AML-193 (cell line): ENCODE results near the gene TNFRSF12A.

Experiments used
- DNase-seq, 2 experiments: peaks; one replicate each; lab custom pipeline; 2025; lab: John Stamatoyannopoulos, UW

Gene TNFRSF12A

DNA sequence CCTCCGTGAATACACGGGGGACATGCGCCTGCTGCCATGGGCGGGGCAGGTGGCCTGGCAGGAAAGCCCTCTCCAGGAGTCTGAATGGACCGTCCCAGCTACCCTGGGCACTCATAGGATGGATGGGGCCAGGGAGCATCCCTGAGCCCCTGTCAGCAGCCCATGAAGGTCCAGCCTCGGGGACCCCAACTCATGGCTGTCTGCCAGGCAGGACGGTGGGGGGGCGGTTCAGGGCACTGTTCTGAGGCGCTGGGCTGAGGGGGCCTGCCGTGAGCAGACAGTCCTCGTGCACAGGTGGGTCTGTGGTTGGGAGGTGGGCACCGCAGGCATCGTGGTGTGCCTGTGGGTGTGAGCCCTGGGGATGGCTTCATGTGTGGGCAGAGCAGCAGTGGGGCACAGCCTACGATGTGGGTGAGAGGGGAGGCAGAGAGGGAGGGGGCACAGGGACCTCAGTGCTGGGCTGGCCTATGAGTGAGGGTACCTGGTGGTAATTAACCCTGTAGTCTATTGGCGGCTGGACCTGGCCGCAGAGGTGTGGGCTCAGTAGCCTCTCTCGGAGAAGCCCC is 33.5 kb upstream of the TNFRSF12A start:
- no peak for DNase-seq

DNA sequence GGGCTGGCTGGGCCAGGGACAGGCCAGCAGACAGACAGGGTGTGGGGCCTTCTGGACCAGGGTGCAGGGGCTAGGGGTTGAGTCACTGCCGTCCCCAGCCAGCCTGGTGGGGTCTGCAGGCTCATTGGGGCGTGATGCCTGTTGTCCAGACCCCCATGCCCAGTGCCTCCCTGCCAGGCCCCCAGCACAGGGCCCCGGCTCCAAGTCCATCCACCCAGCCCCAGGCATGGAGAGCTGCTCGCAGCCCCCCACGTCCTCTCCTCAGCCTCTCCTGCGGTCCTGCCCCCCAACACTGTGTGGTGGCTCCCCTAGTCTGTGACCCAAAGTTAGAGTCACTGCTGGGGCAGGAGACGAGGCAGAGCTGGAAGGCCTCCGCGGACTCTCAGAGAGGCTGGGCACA is 32.9 kb upstream of the TNFRSF12A start:
- no peak for DNase-seq

- DNase-seq: no peak
Observed at GRCh38 chr16:2987833-2988232, 32.3 kb upstream of the TNFRSF12A start.

DNA sequence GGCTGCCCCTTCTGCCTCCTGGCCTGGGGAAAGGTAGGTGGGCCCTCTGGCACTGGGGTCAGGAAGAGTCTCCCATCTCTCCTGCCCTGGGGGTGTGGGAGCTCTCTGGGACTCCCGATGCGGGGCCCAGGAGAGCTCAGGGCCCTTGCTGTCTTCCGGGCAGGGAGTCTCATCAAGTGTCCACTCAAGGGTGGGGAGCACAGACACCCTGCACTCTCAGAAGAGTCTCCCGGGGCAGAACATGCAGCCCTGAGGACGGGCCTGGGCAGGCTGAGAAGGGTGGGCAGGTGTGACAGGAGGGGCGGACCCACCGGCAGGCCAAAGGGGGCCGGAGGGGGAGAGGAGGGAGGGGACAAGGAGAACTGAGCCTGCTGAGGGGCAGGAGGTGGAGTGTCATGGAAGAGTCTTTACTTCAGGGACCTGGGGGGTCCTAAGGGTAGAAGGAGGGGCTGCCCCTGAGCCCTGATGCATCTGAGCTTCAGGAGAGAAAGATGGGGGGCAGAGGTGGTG is 31.5 kb upstream of the TNFRSF12A start:
- no peak for DNase-seq

GRCh38 chr16:2990891-2991290 is 29.3 kb upstream of the TNFRSF12A start:
- DNase-seq: no peak

GRCh38 chr16:2991566-2992261 is 28.5 kb upstream of the TNFRSF12A start:
- no peak for DNase-seq

- no peak for DNase-seq
Observed at GRCh38 chr16:2992383-2993081, 27.6 kb upstream of the TNFRSF12A start.

DNA sequence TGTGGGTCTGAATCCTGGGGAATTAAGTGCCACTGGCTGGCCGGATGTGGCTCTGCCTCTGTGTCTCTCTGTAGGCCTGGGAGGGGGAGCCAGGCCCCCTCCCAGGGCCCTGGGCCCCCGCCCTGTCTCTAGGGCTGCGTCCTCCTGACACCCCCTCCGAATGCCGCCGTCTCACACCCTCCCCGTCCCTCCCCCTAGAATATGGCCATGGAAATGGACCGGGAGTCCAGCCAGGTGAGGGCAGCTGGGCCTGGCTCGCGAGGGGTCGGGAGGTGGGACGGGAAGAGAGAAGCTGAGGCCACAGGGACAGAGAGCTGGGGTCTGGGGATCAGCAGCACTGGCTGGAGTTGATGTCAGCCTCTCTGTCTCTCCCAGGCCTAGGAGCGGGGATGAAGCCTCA is 23.9 kb upstream of the TNFRSF12A start:
- DNase-seq: no peak

GRCh38 chr16:2999929-3000328 is 20.2 kb upstream of the TNFRSF12A start:
- no peak for DNase-seq

DNA sequence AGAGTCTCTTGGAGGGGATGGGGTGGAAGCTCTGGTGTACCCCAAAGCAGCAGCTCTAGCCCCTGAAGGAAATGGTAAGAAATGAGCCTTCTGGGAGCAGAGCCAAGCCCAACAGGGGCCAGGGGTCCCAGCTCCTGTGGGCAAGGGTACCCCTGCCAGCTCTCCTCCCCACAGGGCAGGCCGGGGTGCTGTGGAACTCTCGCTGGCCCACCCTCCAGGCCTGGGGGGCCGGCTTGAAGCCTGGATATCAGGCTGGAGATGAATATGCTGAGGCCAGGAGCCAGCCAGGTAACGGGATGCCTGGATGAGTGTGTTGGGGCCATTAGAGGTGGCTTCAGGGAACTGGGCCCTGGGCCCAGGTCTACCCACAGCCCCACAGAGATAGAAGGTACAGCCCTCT is 19.6 kb upstream of the TNFRSF12A start:
- DNase-seq: no peak

DNA sequence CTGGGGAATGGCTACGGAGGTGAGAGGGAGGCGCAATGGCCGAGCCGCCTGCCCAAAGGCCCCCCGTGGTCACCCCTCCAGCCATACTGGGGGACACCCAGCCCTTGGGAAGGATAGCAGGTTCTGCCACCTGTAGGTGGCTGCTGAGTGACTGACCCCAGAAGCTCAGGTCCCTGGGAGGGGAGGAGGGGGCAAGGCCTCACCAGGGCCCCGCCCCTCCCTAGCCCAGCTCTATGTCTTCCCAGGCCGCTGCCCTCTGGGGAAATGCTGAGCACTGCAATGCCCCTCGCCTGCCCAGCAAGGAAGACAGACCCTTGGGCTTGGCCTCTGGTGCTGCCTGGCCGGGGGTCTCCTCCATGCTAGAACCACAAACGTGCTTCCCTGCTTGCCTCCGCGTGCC is 18.9 kb upstream of the TNFRSF12A start:
- no peak for DNase-seq

GRCh38 chr16:3003582-3004270 is 16.4 kb upstream of the TNFRSF12A start:
- peak; percentile 96 to 97 for DNase-seq

GRCh38 chr16:3004319-3004718 is 15.8 kb upstream of the TNFRSF12A start:
- no peak for DNase-seq

GRCh38 chr16:3004781-3005284 is 15.3 kb upstream of the TNFRSF12A start:
- DNase-seq: peak; percentile 25 to 40

DNA sequence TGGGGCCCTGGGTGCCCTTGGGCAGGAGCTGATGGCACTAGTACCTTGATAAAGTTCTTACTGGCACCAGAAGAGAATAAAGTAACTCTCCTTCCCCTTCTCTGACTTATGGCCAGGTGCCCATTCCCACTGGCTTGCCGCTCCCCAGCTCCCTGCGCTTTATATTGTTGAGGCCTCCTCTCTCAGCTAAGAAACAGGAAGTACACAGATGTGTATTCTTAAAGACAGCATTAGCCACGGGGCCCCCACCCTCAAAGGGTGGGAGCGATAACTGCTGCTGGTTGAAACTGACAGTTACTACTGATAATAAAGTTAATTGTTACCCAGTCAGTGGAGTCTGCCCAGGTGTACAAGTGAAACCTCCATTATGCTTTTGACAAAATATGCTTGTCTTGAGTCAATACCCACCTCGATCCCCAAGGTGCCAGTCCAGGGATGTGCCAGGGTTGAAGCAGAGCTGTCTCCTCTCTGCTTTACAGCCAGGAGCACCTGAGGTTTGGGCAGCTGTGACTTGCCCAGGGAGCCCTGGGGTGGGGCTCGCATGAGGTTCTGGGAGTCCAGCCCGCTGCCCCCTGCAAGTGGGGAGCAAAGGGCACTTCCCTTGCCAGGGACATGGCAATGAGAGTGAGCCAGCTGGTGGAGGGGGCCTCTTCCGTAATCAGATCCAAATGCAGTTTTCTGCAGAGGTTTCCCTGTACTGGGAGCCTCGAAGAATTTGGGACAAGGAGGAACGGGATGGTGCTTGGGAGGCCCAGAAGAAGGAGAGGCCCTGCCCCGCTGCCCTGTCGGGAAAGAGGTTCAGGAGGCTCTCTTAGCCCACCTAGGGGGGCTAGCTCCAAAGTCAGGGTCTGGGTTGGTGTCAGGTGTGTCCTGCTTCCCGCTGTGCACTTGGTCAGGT is 12.9 kb upstream of the TNFRSF12A start:
- DNase-seq: peak; percentile 41 to 58

- DNase-seq: peak; percentile 58 to 77
Observed at GRCh38 chr16:3007957-3008689, 12.0 kb upstream of the TNFRSF12A start.

- DNase-seq: no peak
Observed at GRCh38 chr16:3008690-3009037, 11.5 kb upstream of the TNFRSF12A start.

GRCh38 chr16:3009568-3010390 is 10.4 kb upstream of the TNFRSF12A start:
- DNase-seq: no peak

GRCh38 chr16:3010510-3010909 is 9.7 kb upstream of the TNFRSF12A start:
- no peak for DNase-seq

DNA sequence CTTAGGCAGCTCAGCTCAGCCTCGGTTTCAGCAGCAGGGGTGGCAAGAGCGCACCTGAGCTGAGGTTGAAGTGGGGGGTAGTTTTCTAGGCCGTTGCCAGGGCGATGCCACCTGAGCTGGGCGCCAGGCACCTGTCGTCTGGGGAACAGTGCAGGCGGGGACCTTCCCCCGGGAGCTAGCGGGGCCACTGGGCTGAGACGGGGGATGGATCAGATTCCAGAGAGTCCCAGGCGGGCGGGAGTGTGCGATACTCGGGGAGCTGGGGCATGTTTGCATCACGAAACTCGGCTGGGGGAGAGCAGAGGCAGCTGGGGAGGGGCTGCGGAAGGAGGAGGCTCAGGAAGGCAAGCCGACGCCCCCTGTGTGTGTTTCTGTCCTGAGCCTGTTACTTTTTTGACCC is 7.9 kb upstream of the TNFRSF12A start:
- DNase-seq: no peak
